PFSK-1 (cell line): ENCODE results near the gene DENND1B.

Source experiments
- FOXP2 ChIP-seq: optimal IDR thresholded peaks from 2 replicates; pipeline ENCODE3; 2011; ENCODE audit warnings: borderline replicate concordance, control low read depth, inconsistent platforms; ENCODE audit not compliant: insufficient read depth; ENCODE audit errors: extremely low read length, extremely low read depth
- POLR2AphosphoS5 ChIP-seq: IDR thresholded peaks from 2 replicates; pipeline ENCODE4 v1.6.1; 2012; ENCODE audit warnings: low read depth, mild to moderate bottlenecking, control low read depth, low read length, moderate library complexity
- REST ChIP-seq, 2 experiments: IDR thresholded peaks; 2 replicates each; pipeline versions ENCODE4 v1.6.1 to v1.8.0; 2011 to 2012; ENCODE audit warnings: low read depth in 2 of 2, low read length in 2 of 2, control low read depth in 1 of 2, inconsistent platforms in 1 of 2, mild to moderate bottlenecking in 1 of 2, moderate library complexity in 1 of 2; ENCODE audit not compliant: insufficient read depth in 1 of 2
- SIN3A ChIP-seq: IDR thresholded peaks from 2 replicates; pipeline ENCODE4 v1.6.1; 2012; ENCODE audit warnings: mild to moderate bottlenecking, low read length, moderate library complexity, borderline replicate concordance; ENCODE audit not compliant: insufficient read depth
- TAF1 ChIP-seq: IDR thresholded peaks from 2 replicates; pipeline ENCODE4 v1.6.1; 2012; ENCODE audit warnings: low read length, control low read depth, borderline replicate concordance; ENCODE audit not compliant: insufficient read depth

The DENND1B gene

GRCh38 chr1:197660389-197660788 lies 114.9 kb downstream of the DENND1B start:
- TF ChIP-seq TAF1 (no peak), REST (IDR thresholded peaks at IDR 0.05; ENCODE audit: insufficient read depth in 1 of 2, low read depth in 2 of 2, low read length in 2 of 2) (no peak), FOXP2 (no peak), POLR2AphosphoS5 (no peak), SIN3A (no peak)

- TF ChIP-seq POLR2AphosphoS5, result no peak
- no peak for TF ChIP-seq REST (IDR thresholded peaks at IDR 0.05; ENCODE audit: insufficient read depth in 1 of 2, low read depth in 2 of 2, low read length in 2 of 2)
- no peak for TF ChIP-seq FOXP2
- TF ChIP-seq TAF1, result no peak
- TF ChIP-seq SIN3A, result no peak
These were observed 116.1 kb downstream of the DENND1B start for GRCh38 chr1:197659171-197659570.

GRCh38 chr1:197649188-197649587 lies 126.1 kb downstream of the DENND1B start:
- no peak for TF ChIP-seq REST (IDR thresholded peaks at IDR 0.05; ENCODE audit: insufficient read depth in 1 of 2, low read depth in 2 of 2, low read length in 2 of 2)

GRCh38 chr1:197638316-197638715 lies 137.0 kb downstream of the DENND1B start:
- TF ChIP-seq FOXP2 (no peak), SIN3A (no peak), TAF1 (no peak), REST (IDR thresholded peaks at IDR 0.05; ENCODE audit: insufficient read depth in 1 of 2, low read depth in 2 of 2, low read length in 2 of 2) (no peak), POLR2AphosphoS5 (no peak)

GRCh38 chr1:197637406-197637805 lies 137.9 kb downstream of the DENND1B start:
- TF ChIP-seq TAF1, result no peak
- TF ChIP-seq FOXP2, result no peak
